Suprapubic skin (tissue), 4 donors: ENCODE results near the gene MAMDC4.
"Not testable (repeated sequence)": the region's sequence is repeated elsewhere in the genome, so short reads cannot be mapped to it uniquely, and the experiment has no call there.

Experiments used
- POLR2A ChIP-seq, 2 donors: fragments of 450-650 bp; IDR thresholded peaks; one replicate each; pipeline ENCODE4 v1.6.1; 2017; ENCODE audit warnings: antibody characterized with exemption in 2 of 2, mild to moderate bottlenecking in 2 of 2, moderate library complexity in 2 of 2
- POLR2AphosphoS5 ChIP-seq, 3 donors: sonication (generic); formaldehyde crosslinking; IDR thresholded peaks; one replicate each; pipeline ENCODE4 v1.6.1; 2017; ENCODE audit warnings: antibody characterized with exemption in 3 of 3
- TF ChIP-seq, protein P1 (sequence below), 2 donors: fragments of 200-600 bp in 1 of 2; fragments of 450-650 bp in 1 of 2; sonication (generic) in 1 of 2; IDR thresholded peaks; one replicate each; pipeline ENCODE4 v1.5.1; 2016 to 2019; ENCODE audit warnings: antibody characterized with exemption in 2 of 2, mild to moderate bottlenecking in 1 of 2, moderate library complexity in 1 of 2

DNA sequence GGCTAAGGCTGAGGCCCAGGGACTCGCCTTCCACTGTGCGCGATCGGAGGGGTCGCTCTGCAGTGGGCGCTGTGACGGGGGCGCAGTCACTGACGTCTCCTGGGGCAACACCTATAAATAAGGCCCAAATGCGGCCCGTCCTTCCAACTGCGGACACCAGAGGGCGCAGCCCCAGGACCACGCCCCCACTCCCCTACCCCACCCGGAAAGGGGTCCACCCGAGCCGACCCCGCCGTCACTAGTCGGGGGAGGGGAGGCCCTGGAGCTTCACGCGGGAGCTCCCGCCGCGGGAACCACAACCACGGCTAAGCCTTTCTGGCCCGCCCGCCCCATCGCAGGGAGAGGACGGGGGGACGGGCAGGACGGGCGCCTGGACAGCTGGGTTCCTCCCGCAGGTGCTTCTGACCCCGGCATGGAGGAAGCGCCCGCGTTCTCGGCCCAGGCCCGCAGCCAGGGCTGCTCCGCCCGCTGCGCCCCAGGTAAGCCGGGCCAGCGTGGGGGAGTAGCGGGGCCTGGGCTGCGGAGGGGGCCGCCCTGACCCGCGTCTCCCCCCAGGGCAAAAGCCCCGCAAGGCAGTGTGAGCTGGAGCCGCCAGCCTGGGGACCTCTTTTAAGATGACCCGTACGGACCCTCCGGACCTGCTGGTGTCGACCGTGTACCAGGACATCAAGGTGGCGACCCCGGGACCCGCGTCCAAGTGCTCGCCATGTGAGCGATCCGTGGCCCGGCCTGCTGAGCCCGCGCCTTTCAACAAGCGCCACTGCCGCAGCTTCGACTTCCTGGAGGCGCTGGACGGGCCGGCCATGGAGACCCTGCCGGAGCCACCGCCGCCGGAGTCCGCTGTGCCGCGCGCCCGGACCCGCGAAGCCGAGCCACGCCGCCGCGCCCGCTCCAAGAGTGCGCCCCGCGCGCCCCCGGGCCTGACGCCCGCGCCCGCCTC, 8.1 kb upstream of the MAMDC4 start:
- TF ChIP-seq, protein P1, sequence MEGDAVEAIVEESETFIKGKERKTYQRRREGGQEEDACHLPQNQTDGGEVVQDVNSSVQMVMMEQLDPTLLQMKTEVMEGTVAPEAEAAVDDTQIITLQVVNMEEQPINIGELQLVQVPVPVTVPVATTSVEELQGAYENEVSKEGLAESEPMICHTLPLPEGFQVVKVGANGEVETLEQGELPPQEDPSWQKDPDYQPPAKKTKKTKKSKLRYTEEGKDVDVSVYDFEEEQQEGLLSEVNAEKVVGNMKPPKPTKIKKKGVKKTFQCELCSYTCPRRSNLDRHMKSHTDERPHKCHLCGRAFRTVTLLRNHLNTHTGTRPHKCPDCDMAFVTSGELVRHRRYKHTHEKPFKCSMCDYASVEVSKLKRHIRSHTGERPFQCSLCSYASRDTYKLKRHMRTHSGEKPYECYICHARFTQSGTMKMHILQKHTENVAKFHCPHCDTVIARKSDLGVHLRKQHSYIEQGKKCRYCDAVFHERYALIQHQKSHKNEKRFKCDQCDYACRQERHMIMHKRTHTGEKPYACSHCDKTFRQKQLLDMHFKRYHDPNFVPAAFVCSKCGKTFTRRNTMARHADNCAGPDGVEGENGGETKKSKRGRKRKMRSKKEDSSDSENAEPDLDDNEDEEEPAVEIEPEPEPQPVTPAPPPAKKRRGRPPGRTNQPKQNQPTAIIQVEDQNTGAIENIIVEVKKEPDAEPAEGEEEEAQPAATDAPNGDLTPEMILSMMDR (IDR thresholded peaks at IDR 0.05): peak; percentile 11 to 74
- TF ChIP-seq POLR2AphosphoS5, POLR2A (IDR thresholded peaks at IDR 0.05): not testable (repeated sequence)
